ENCODE measurements around the gene RGS8.

DNA sequence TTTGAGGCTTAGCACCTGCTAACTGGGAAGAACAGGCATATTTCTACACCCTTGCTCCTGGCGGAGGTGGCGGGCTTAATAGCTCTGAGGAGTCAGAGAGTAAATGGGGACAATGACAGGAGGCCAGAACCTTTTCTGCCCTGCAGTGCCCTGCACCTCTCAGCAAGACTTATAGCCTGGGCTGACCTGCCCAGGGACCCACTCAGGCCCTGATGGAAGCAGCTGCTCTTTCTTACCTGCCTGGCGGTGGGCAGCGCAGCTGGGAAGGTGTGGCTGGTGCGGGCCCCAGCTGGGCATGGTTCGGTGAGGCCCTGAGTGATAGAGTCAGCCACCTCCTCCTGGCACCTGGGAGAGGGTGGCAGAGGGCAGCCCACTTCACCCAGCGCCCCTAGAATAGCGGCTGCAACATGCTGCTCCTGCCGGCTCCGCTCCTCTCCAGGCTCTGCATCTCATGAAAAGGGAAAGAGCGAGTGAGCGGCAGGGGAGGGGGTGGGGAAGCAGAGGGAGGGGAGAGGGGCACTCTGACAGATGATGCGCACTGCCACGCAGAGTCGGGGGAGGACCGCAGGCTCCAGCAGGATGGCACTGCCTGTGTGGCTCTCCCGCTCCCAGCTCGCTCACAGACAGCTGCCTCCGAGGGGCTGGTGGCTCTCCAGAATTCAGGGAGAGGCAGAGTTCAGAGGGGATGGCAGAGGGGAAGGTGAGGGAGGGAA is at the start of gene RGS8:
- TF ChIP-seq, protein P1, sequence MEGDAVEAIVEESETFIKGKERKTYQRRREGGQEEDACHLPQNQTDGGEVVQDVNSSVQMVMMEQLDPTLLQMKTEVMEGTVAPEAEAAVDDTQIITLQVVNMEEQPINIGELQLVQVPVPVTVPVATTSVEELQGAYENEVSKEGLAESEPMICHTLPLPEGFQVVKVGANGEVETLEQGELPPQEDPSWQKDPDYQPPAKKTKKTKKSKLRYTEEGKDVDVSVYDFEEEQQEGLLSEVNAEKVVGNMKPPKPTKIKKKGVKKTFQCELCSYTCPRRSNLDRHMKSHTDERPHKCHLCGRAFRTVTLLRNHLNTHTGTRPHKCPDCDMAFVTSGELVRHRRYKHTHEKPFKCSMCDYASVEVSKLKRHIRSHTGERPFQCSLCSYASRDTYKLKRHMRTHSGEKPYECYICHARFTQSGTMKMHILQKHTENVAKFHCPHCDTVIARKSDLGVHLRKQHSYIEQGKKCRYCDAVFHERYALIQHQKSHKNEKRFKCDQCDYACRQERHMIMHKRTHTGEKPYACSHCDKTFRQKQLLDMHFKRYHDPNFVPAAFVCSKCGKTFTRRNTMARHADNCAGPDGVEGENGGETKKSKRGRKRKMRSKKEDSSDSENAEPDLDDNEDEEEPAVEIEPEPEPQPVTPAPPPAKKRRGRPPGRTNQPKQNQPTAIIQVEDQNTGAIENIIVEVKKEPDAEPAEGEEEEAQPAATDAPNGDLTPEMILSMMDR (IDR thresholded peaks at IDR 0.05) = no peak
- TF ChIP-seq, protein P2, sequence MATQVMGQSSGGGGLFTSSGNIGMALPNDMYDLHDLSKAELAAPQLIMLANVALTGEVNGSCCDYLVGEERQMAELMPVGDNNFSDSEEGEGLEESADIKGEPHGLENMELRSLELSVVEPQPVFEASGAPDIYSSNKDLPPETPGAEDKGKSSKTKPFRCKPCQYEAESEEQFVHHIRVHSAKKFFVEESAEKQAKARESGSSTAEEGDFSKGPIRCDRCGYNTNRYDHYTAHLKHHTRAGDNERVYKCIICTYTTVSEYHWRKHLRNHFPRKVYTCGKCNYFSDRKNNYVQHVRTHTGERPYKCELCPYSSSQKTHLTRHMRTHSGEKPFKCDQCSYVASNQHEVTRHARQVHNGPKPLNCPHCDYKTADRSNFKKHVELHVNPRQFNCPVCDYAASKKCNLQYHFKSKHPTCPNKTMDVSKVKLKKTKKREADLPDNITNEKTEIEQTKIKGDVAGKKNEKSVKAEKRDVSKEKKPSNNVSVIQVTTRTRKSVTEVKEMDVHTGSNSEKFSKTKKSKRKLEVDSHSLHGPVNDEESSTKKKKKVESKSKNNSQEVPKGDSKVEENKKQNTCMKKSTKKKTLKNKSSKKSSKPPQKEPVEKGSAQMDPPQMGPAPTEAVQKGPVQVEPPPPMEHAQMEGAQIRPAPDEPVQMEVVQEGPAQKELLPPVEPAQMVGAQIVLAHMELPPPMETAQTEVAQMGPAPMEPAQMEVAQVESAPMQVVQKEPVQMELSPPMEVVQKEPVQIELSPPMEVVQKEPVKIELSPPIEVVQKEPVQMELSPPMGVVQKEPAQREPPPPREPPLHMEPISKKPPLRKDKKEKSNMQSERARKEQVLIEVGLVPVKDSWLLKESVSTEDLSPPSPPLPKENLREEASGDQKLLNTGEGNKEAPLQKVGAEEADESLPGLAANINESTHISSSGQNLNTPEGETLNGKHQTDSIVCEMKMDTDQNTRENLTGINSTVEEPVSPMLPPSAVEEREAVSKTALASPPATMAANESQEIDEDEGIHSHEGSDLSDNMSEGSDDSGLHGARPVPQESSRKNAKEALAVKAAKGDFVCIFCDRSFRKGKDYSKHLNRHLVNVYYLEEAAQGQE (IDR thresholded peaks at IDR 0.05; ENCODE audit: low read depth, low read length) = no peak
- TF ChIP-seq RAD21 (IDR thresholded peaks at IDR 0.05; ENCODE audit: low read length) = no peak
- no peak for TF ChIP-seq TCF12 (IDR thresholded peaks at IDR 0.05)
- TF ChIP-seq SMC3 (IDR thresholded peaks at IDR 0.05; ENCODE audit: low read depth, low read length) = no peak
- TF ChIP-seq, protein P3, sequence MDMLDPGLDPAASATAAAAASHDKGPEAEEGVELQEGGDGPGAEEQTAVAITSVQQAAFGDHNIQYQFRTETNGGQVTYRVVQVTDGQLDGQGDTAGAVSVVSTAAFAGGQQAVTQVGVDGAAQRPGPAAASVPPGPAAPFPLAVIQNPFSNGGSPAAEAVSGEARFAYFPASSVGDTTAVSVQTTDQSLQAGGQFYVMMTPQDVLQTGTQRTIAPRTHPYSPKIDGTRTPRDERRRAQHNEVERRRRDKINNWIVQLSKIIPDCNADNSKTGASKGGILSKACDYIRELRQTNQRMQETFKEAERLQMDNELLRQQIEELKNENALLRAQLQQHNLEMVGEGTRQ (IDR thresholded peaks at IDR 0.05; ENCODE audit: borderline replicate concordance, low read depth, low read length) = no peak

Measured in SK-N-SH (cell line).